Esophagus squamous epithelium (tissue), 5 donors: ENCODE data around the gene NFIB. TPM values are rescaled to one million over a fixed set of nuclear protein-coding genes. Genes with fewer than 3 reads are reported as not detected.

Experiments
- DNase-seq: peaks from one replicate; lab custom pipeline; 2025; lab: John Stamatoyannopoulos, UW
- H3K27ac ChIP-seq, 4 donors: fragments of 200-600 bp; sonication (generic); one replicate each; pipeline ENCODE4 v1.5.1; 2016 to 2019; ENCODE audit warnings: mild to moderate bottlenecking in 1 of 4
- H3K27me3 ChIP-seq, 4 donors: fragments of 200-600 bp; sonication (generic); 1 replicate in 3 of 4; 2 replicates in 1 of 4; pipeline versions ENCODE4 v1.5.1 to v1.6.0; 2017 to 2021; ENCODE audit warnings: antibody characterized with exemption in 1 of 4
- H3K36me3 ChIP-seq, 3 donors: fragments of 200-600 bp; sonication (generic); one replicate each; pipeline ENCODE4 v1.5.1; 2016 to 2019
- H3K4me1 ChIP-seq, 3 donors: fragments of 200-600 bp; sonication (generic); one replicate each; pipeline ENCODE4 v1.5.1; 2017 to 2019
- H3K4me3 ChIP-seq, 4 donors: fragments of 200-600 bp; sonication (generic); 1 replicate in 3 of 4; 2 replicates in 1 of 4; pipeline ENCODE4 v1.5.1; 2016 to 2019; ENCODE audit warnings: mild to moderate bottlenecking in 2 of 4, moderate library complexity in 1 of 4
- H3K9me3 ChIP-seq, 3 donors: fragments of 200-600 bp; sonication (generic); one replicate each; pipeline ENCODE4 v1.5.1; 2016 to 2019
- POLR2A ChIP-seq, 4 donors: fragments of 450-650 bp; IDR thresholded peaks; one replicate each; pipeline ENCODE4 v1.6.1; 2017; ENCODE audit warnings: antibody characterized with exemption in 4 of 4, mild to moderate bottlenecking in 4 of 4, moderate library complexity in 3 of 4
- WGBS, 2 donors: methylation state at CpG; one replicate each; pipeline ENCODE4 v1.1.5; 2018; 5-methylcytosine and 5-hydroxymethylcytosine counted together
- intact Hi-C: fragments of 100-400 bp; cut with DNase I; formaldehyde crosslinking; loops from one replicate; pipeline ENCODE4 v1.15.0; 2022
- total RNA-seq, 4 donors: library from RNA; depleted of rRNA; stranded (reverse); fragments of >200 nt; gene quantifications; one replicate each; pipeline ENCODE4 v1.1.0, GENCODE V29; 2016
- TF ChIP-seq, protein P1 (sequence below), 6 experiments: fragments of 450-650 bp in 4 of 6; fragments of 200-600 bp in 2 of 6; sonication (generic) in 2 of 6; IDR thresholded peaks; one replicate each; pipeline ENCODE4 v1.5.1; 2016 to 2019; ENCODE audit warnings: antibody characterized with exemption in 6 of 6, mild to moderate bottlenecking in 4 of 6, moderate library complexity in 4 of 6
- donor health status: DM: yes; HTN: yes; CAD: no.

Gene NFIB
- total RNA-seq, 4 donors from 2014 or later = 16.8 to 38.1 (median 23.0) TPM

DNA sequence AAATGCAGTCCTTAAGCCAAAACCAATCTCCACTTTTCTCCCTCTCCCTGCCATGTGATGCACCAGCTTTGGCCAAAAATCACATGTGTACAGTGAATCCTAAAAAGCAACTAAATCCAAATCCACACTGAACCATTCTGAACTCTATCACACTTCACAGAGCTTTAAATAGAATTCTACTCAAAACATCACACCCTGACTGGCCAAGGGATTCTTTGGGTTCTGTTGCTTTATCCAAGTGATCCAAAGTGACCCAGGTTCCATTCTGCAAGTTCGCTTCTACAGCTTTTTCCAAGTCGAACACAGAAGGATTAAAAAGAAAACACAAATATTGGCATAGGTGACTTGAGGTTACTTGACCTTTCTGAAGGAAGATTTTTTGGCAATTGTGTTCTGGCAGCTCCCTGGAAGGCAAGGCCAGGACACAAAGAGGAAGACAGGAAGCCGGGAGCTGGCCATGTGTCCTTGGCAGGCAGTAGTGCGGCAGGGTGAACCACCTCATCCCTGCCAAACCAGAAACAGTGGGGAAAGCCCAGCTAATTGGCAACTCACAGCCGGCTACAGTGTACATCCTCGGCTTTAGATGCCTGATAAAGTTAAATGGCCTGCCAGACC, 115.0 kb downstream of the NFIB start:
- intact Hi-C loops = no loop called here
- Histone ChIP-seq H3K27me3 (no peaks in the 10 kb centered on the region), H3K9me3 (no peaks in the 10 kb centered on the region), H3K27ac (peak overlapping the region in 3 of 4 donors; percentile 46 to 57 (median 54)), H3K4me1 (peaks cover 7 to 48% (median 29%) of the 10 kb centered on the region in 3 donors), H3K36me3 (no peaks in the 10 kb centered on the region), H3K4me3 (no peak overlapping the region)
- no peak for DNase-seq
- TF ChIP-seq, protein P1, sequence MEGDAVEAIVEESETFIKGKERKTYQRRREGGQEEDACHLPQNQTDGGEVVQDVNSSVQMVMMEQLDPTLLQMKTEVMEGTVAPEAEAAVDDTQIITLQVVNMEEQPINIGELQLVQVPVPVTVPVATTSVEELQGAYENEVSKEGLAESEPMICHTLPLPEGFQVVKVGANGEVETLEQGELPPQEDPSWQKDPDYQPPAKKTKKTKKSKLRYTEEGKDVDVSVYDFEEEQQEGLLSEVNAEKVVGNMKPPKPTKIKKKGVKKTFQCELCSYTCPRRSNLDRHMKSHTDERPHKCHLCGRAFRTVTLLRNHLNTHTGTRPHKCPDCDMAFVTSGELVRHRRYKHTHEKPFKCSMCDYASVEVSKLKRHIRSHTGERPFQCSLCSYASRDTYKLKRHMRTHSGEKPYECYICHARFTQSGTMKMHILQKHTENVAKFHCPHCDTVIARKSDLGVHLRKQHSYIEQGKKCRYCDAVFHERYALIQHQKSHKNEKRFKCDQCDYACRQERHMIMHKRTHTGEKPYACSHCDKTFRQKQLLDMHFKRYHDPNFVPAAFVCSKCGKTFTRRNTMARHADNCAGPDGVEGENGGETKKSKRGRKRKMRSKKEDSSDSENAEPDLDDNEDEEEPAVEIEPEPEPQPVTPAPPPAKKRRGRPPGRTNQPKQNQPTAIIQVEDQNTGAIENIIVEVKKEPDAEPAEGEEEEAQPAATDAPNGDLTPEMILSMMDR (IDR thresholded peaks at IDR 0.05) = no peak
- TF ChIP-seq POLR2A (IDR thresholded peaks at IDR 0.05) = no peak
- 18 to 20% methylated on average over 6 of the region's 6 CpGs for WGBS, 2 donors

DNA sequence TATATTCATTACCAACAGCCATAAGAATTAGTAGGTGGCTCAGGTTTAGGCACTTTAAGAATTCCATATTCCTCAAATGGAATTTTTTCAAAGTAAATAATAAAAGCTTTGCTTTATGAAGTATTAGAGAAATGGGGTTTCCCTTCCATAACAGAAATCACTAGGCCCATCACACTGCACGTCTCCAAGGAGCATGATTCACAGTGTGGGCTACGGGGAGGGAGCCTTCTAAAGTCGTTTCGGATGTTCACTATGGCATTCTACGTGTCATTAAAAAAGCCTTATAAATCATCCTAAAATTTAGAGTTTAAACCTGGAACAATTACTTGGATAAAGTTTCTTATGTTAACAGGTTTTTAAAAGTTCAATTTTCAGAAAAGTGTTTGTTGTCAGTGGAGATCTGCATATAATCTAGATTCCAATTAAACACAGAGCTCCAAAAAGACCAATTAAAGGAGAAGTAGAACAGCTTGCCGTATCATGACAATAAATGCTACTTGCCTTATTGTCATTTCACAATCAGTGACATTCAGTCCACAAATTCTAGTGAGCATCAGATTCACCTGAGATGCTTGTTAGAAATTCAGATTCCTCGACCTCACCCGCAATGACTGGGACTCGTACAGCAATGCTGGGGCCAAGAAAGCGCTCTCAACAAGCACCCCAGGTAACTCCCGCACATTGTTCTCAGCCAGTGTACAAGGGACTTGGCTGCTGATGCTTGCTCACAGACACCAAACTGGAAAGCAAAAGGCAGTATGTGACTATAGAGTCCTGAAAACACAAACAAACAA, 115.7 kb downstream of the NFIB start:
- DNase-seq = no peak
- Histone ChIP-seq H3K27me3 (no peaks in the 10 kb centered on the region), H3K36me3 (no peaks in the 10 kb centered on the region), H3K9me3 (no peaks in the 10 kb centered on the region), H3K4me3 (no peak overlapping the region), H3K4me1 (peaks cover 7 to 46% (median 23%) of the 10 kb centered on the region in 3 donors), H3K27ac (peak overlapping the region in 3 of 4 donors; percentile 10 to 57 (median 54))
- intact Hi-C loops = no loop called here
- 56 to 73% methylated on average over 11 of the region's 11 CpGs for WGBS, 2 donors
- TF ChIP-seq, protein P1 (IDR thresholded peaks at IDR 0.05) = no peak
- no peak for TF ChIP-seq POLR2A (IDR thresholded peaks at IDR 0.05)

DNA sequence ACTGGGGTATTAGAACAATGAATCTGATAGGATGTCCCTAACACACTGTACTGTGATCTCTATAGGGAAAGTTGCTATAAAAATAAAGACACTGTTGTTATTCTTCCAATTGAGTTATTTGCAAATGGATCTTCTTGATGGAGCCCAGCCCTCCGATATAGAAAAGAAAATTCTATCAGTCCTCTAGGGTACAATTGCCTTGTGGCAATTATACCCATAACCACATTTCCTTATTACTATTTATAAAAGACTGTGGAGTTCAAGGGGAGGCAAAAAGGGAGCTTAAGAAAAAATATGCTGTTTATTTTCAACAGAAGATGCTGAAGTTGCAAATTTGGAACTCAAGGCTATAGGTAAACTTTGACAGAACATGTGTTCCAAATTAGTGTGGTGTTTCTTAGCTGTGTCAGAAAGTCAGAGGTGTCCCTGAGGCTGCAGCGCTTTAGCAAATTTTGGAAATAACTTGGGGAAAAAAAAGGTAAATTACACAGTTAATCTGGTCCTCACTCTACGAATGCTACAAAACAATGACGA, 116.5 kb downstream of the NFIB start:
- Histone ChIP-seq H3K27ac (no peak overlapping the region), H3K4me1 (peaks cover 7 to 38% (median 19%) of the 10 kb centered on the region in 3 donors), H3K36me3 (no peaks in the 10 kb centered on the region), H3K4me3 (no peak overlapping the region), H3K9me3 (no peaks in the 10 kb centered on the region), H3K27me3 (no peaks in the 10 kb centered on the region)
- intact Hi-C loops = no loop called here
- WGBS, 2 donors = 70 to 88% methylated on average over 4 of the region's 4 CpGs
- TF ChIP-seq, protein P1 (IDR thresholded peaks at IDR 0.05) = no peak
- no peak for TF ChIP-seq POLR2A (IDR thresholded peaks at IDR 0.05)
- DNase-seq = no peak

DNA sequence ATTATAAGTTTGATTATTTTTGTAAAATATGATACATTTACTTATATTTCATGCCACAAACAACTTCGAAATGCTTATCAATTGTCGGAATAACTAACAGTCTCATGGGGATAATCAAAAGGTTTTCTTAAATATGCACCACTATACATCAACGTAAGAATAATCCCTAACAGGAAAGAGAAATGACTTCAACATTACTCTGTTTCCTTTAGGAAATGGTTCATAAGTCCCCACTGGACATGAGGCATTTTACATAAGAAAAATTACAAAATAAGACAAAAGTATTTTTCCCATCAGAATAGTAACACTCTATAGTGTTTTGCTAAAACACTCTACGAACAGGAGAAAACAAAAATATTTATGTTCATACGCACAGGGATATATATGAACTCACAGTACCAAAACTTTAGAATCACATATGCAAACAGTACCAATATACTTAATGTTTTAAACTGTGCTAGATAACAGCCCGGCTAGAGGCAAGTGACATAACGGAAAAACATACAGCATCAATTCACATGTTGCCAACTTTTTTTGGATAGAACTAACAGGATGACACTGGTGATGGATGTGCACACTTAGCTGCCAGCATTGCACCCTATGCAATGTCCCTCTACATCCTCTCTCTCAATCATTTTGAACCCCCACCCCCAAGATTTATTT, 120.5 kb downstream of the NFIB start:
- H3K27ac ChIP-seq = no peak overlapping the region
- H3K27me3 ChIP-seq = no peaks in the 10 kb centered on the region
- H3K9me3 ChIP-seq = no peaks in the 10 kb centered on the region
- no peak for TF ChIP-seq POLR2A (IDR thresholded peaks at IDR 0.05)
- TF ChIP-seq, protein P1 (IDR thresholded peaks at IDR 0.05) = no peak
- intact Hi-C loops = no loop called here
- H3K4me3 ChIP-seq = no peak overlapping the region
- WGBS, 2 donors = 59 to 73% methylated on average over 7 of the region's 7 CpGs
- DNase-seq = no peak
- peaks cover 0 to 22% (median 4%) of the 10 kb centered on the region in 3 donors for H3K4me1 ChIP-seq
- no peaks in the 10 kb centered on the region for H3K36me3 ChIP-seq
